ENCODE results near the gene UVSSA.

UVSSA gene

GRCh38 chr4:1396806-1397455, 49.9 kb downstream of the UVSSA start:
- H3K4me3 ChIP-seq (ENCODE audit: low read length): no peak overlapping the region
- DNase-seq (ENCODE audit: low read depth): no peak
- TF ChIP-seq CTCF (IDR thresholded peaks at IDR 0.05; ENCODE audit: insufficient read depth, low read depth, low read length, missing control alignments): no peak

GRCh38 chr4:1398681-1399507, 51.9 kb downstream of the UVSSA start:
- no peak for TF ChIP-seq CTCF (IDR thresholded peaks at IDR 0.05; ENCODE audit: insufficient read depth, low read depth, low read length, missing control alignments)
- no peak for DNase-seq (ENCODE audit: low read depth)
- no peak overlapping the region for H3K4me3 ChIP-seq (ENCODE audit: low read length)

- DNase-seq (ENCODE audit: low read depth): no peak
- no peak for TF ChIP-seq CTCF (IDR thresholded peaks at IDR 0.05; ENCODE audit: insufficient read depth, low read depth, low read length, missing control alignments)
These were observed 52.6 kb downstream of the UVSSA start for GRCh38 chr4:1399508-1400190.

GRCh38 chr4:1400191-1400805, 53.3 kb downstream of the UVSSA start:
- no peak overlapping the region for H3K4me3 ChIP-seq (ENCODE audit: low read length)
- no peak for TF ChIP-seq CTCF (IDR thresholded peaks at IDR 0.05; ENCODE audit: insufficient read depth, low read depth, low read length, missing control alignments)
- no peak for DNase-seq (ENCODE audit: low read depth)

More at GRCh38 chr4:1399508-1400190, 52.6 kb downstream of the UVSSA start:
- H3K4me3 ChIP-seq (ENCODE audit: low read length): no peak overlapping the region

GRCh38 chr4:1400831-1401408, 53.9 kb downstream of the UVSSA start:
- H3K4me3 ChIP-seq (ENCODE audit: low read length): no peak overlapping the region
- no peak for DNase-seq (ENCODE audit: low read depth)
- no peak for TF ChIP-seq CTCF (IDR thresholded peaks at IDR 0.05; ENCODE audit: insufficient read depth, low read depth, low read length, missing control alignments)

GRCh38 chr4:1401409-1402020, 54.5 kb downstream of the UVSSA start:
- TF ChIP-seq CTCF (IDR thresholded peaks at IDR 0.05; ENCODE audit: insufficient read depth, low read depth, low read length, missing control alignments): no peak
- DNase-seq (ENCODE audit: low read depth): no peak

More at GRCh38 chr4:1401409-1402020, 54.5 kb downstream of the UVSSA start:
- H3K4me3 ChIP-seq (ENCODE audit: low read length): no peak overlapping the region
